ENCODE data around the gene TTLL7.

DNA sequence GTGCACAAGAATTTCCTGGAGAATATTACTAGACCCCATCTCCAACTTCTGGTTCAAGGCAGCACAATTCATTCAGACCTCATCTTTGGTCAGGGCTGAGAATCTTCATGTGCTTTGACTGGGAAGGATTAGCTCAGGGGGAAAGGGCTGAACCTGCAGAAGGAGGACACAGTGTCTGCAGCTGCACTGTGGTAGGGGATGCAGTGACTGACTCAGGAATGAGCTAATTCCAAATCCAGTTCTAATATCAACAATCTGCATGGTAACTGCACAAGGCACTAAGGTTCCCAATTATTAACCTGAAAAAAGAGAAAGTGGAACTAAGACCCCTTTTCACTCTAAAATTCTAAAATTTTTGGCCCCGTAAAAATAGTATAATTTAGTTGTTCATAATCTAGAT lies 31.6 kb downstream of the TTLL7 start:
- no peak for TF ChIP-seq POLR2A (IDR thresholded peaks at IDR 0.05; ENCODE audit: low read depth, low read length)
- no peak for TF ChIP-seq TAF1 (IDR thresholded peaks at IDR 0.05; ENCODE audit: borderline replicate concordance, low read depth, low read length)
- TF ChIP-seq POLR2AphosphoS5 (IDR thresholded peaks at IDR 0.05; ENCODE audit: low read depth, low read length): no peak
